NCI-H1417 treated with DMSO at 0.1 percent for 48 hours (cell line): ENCODE measurements around the gene PLCB1.
A peak's percentile ranks its signal among the peaks of the same experiment; 100 is the strongest.
"Not testable (repeated sequence)": the region's sequence is repeated elsewhere in the genome, so short reads cannot be mapped to it uniquely, and the experiment has no call there.

Experiments used
- DNase-seq: peaks from one replicate; lab custom pipeline; 2025; lab: John Stamatoyannopoulos, UW

PLCB1 gene

DNA sequence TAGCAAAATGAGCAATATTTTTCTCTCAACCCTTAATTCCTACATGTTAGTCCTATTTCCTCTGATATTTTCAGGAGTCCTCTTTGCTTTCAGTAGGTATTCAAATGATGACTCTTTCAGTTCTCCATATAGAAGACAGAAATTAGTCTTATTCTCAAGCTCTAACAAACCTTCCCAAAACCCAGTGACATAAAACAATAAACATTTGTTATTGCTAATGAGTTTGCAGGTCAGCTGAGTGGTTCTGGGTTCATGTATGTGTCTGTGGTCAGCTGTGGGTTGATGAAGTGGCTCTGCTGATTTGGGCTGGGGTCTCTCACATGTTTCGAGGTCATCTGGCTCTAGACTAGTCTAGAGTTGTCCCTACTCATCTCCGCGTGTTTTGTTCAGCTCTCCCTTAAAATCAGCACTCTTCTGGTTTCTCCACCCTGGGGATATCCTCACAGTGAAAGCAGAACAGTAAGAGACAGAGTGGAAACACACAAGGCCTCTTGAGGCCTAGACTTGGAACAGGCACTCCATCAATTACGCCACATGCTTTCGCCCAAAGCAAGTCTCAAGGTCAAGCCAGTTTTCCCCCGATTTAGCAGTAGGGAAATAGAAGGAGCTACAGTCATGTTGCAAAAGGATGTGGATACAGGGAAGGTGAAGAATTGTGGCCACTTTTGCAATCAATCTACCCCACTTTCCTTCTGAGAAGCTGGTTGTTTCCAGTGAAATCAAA lies 273.0 kb downstream of the PLCB1 start:
- DNase-seq: no peak

DNA sequence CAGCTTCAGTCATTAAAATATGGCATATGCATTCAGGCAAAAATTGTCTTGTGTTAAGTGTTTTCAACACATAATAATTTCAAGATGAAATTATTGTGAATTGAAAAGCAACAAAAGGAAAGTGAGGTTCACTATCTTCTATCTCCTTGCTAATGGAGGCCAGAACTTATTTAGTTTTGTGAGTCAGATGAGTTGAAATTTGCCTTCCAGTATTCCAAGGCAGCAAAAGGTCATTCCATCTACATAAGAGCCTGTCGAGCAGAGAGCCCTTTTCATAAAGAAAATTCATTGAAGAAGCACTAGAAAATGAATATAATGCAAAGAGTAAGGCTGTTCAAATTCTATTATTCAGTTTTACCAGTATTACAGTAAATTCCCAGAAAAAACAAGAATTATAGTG lies 274.3 kb downstream of the PLCB1 start:
- DNase-seq: no peak

- DNase-seq: no peak
Measured at GRCh38 chr20:8408587-8409307, 276.7 kb downstream of the PLCB1 start.

- DNase-seq: no peak
Measured at GRCh38 chr20:8413691-8414090, 281.6 kb downstream of the PLCB1 start.

GRCh38 chr20:8414586-8415274 lies 282.7 kb downstream of the PLCB1 start:
- DNase-seq: peak; percentile 19

- no peak for DNase-seq
Measured at GRCh38 chr20:8421981-8422380, 289.9 kb downstream of the PLCB1 start.

- DNase-seq: no peak
Measured at GRCh38 chr20:8423482-8423881, 291.4 kb downstream of the PLCB1 start.

- DNase-seq: no peak
Measured at GRCh38 chr20:8424010-8424409, 291.9 kb downstream of the PLCB1 start.

- no peak for DNase-seq
Measured at GRCh38 chr20:8425016-8425415, 292.9 kb downstream of the PLCB1 start.

GRCh38 chr20:8425802-8426201 lies 293.7 kb downstream of the PLCB1 start:
- DNase-seq: no peak

DNA sequence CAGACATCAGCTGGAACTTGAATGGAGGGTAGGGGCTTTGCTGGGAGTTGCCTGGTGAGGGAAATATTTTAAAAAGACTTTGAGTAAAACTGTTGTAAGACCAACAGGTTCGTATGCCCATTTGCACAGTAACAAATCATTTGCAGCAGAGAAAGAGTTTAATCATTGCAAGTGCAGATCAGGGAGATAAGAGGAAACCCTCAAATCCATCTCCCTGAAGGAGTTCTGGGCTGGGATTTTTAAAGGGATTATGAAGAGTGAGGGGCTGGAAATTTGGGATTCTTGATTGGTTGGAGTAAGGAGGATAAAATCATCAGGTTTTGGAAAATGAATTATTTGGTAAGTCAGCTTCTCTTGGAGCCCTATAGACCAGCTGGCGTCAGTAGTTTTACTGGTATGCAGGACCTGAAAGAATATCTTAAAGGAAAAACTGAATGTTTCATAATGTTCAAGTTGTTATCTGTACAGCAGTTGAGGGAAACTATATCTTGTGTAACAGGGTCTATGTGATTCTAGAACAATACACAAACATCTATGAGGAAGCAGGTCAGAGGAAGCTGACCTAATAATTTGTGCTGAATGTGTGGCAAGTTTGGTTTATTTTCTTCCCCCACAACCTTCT lies 295.5 kb downstream of the PLCB1 start:
- DNase-seq: no peak

DNA sequence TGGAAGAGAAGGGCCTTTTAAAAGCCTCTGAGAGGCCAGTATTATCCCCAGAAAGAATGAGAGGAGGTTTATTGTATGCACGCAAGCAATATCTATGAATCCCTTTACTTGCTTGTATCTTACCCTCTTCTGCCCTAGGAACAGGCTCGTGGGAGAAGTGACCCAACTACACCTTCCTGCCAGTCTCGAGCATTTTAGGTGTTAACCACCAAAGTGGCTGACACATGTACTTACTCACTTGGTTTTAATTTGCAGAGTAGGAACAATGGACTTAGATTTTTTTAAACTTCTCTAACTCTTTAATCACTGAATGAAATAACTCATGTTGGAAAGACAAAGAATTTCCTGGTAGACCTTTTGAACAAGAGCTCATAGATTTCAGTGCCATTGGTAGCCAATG lies 296.9 kb downstream of the PLCB1 start:
- DNase-seq: no peak

GRCh38 chr20:8431538-8432434 lies 299.7 kb downstream of the PLCB1 start:
- no peak for DNase-seq

GRCh38 chr20:8432435-8433148 lies 300.5 kb downstream of the PLCB1 start:
- no peak for DNase-seq

DNA sequence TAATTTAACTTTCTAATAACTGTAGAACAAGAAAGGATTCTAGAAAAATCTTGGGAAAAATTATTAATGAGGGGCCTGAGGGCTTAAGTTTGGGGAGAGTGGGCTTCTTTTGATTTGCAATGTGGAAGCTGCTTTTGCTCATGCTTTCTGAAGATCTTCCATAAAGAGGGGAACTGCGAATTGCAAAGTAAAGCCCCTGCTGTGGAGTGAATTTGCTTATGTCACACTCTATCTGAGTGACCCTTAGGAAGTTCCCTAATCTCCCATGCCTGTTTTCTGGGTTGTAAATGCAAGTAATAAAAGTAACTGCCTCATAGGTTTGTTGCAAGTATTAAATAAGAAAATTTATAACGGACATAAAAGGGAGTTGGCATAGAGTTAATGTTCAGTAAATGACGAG lies 301.2 kb downstream of the PLCB1 start:
- no peak for DNase-seq

GRCh38 chr20:8434326-8434876 lies 302.3 kb downstream of the PLCB1 start:
- DNase-seq: no peak

DNA sequence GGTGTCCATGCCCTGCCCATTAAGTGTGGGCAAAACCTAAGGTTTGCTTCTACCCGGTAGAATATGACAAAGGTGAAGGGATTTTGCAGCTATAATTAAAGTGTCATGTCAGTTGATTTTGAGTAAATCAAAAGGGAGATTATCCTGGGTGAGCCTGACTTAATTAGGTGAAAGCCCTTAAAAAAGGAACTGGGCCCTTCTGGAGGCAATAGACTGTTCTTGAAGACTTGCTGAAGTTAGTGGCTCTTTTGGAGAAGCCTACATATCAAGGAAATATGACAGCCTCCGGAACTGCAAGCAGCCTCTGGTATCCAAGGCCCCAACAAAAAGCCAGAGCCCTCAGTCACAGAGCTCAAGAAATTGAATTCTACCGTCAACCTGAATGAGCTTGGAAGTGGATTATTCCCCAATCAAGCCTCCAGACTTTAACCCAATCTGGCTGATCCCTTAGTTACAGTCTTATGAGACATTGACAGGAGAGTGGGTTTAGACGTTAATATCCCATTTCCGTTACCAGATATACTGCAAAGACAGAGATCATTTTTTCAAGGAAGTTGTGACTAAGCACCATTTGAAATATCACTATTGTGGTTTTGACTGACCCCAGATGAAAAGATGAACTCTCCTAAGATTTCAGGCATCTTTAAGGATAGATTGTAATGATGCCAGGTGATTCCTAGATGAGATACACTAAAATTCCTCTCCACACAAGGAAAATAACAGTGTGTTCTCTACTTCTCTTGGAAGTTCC lies 303.4 kb downstream of the PLCB1 start:
- DNase-seq: no peak

DNA sequence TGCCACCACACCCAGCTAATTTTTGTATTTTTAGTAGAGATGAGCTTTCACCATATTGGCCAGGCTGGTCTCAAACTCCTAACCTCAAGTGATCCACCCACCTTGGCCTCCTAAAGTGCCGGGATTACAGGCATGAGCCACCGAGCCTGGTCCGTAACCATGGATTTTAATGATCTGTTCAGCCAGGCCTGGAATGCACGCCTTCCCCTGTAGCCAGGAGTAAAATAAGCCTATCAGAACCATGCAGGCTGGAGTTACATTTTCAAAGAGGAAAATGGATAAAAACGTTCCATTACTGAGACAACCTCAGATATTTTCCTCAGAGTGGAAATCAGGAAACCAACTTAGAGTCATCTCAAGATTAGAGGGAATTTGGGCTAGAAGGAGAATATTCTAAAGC lies 304.9 kb downstream of the PLCB1 start:
- DNase-seq: not testable (repeated sequence)

DNA sequence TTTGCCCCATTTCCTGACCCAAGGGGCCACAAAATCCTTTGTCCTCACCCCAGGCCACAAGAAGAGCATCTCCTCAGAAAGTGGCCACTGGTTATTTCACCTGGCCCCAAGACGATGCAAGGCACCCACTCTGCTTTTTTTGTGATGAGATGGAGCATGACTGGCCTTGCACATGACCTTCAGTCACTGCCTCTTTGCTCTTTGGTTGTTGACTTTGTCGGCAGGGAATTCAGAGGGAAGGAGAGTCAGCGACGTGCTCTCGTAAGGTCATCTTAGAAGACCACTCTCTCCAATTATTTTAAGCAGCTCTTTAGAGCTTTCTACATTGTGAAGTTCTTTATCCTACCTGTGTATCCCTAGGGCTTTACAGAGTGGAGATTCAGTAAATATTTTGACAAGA lies 306.7 kb downstream of the PLCB1 start:
- DNase-seq: no peak
